Ramos (cell line): ENCODE data around the gene ALS2CL.

Experiments used
- in situ Hi-C: fragments of 300-500 bp; cut with MboI; formaldehyde crosslinking; loops from one replicate; pipeline ENCODE4 v1.14.3; 2022; ENCODE audit warnings: low sequenced_read_pairs; ENCODE audit not compliant: unreplicated experiment

Gene ALS2CL

GRCh38 chr3:46649436-46649835 is 44.0 kb downstream of the ALS2CL start:
- in situ Hi-C loops = no loop called here

- in situ Hi-C loops = no loop called here
These were observed 45.4 kb downstream of the ALS2CL start for GRCh38 chr3:46648096-46648495.

GRCh38 chr3:46646700-46647099 is 46.8 kb downstream of the ALS2CL start:
- in situ Hi-C loops = no loop called here

GRCh38 chr3:46643701-46644100 is 49.8 kb downstream of the ALS2CL start:
- in situ Hi-C loops = no loop called here

GRCh38 chr3:46642971-46643370 is 50.5 kb downstream of the ALS2CL start:
- in situ Hi-C loops = no loop called here

GRCh38 chr3:46640927-46641326 is 52.6 kb downstream of the ALS2CL start:
- in situ Hi-C loops = no loop called here

- in situ Hi-C loops = no loop called here
These were observed 54.3 kb downstream of the ALS2CL start for GRCh38 chr3:46639221-46639620.

- in situ Hi-C loops = no loop called here
These were observed 58.6 kb downstream of the ALS2CL start for GRCh38 chr3:46634856-46635255.

GRCh38 chr3:46632792-46633191 is 60.7 kb downstream of the ALS2CL start:
- in situ Hi-C loops = no loop called here

GRCh38 chr3:46629551-46630517 is 63.6 kb downstream of the ALS2CL start:
- in situ Hi-C loops = loop anchor here (5.0 kb wide), 1 partner anchor 143 kb away; no protein-coding TSS in a partner anchor

GRCh38 chr3:46628901-46629369 is 64.5 kb downstream of the ALS2CL start:
- in situ Hi-C loops = loop anchor here (5.0 kb wide), 1 partner anchor 142 kb away; no protein-coding TSS in a partner anchor

GRCh38 chr3:46627078-46627477 is 66.4 kb downstream of the ALS2CL start:
- in situ Hi-C loops = loop anchor here (5.0 kb wide), 1 partner anchor 140 kb away; no protein-coding TSS in a partner anchor

GRCh38 chr3:46626039-46626438 is 67.4 kb downstream of the ALS2CL start:
- in situ Hi-C loops = loop anchor here (5.0 kb wide), 1 partner anchor 139 kb away; no protein-coding TSS in a partner anchor

- in situ Hi-C loops = loop anchor here (5.0 kb wide), 1 partner anchor 138 kb away; no protein-coding TSS in a partner anchor
These were observed 68.4 kb downstream of the ALS2CL start for GRCh38 chr3:46624975-46625490.

- in situ Hi-C loops = no loop called here
These were observed 68.9 kb downstream of the ALS2CL start for GRCh38 chr3:46624533-46624932.

GRCh38 chr3:46619845-46620778 is 73.4 kb downstream of the ALS2CL start:
- in situ Hi-C loops = no loop called here
